HL-60 (cell line): ENCODE data around the gene TRAF7.
A peak's percentile ranks its signal among the peaks of the same experiment; 100 is the strongest.

Experiments used
- DNase-seq, 2 experiments: peaks; one replicate each; pipeline ENCODE4 v3.0.0-alpha.2; 2010 to 2020; ENCODE audit warnings: low read depth in 1 of 2, low spot score in 1 of 2
- H3K27ac ChIP-seq: fragments of 250-450 bp; sonication (Bioruptor Pico); replicated peaks from 2 replicates; pipeline ENCODE4 v1.5.1; 2020; ENCODE audit warnings: mild to moderate bottlenecking, moderate library complexity
- H3K27me3 ChIP-seq: fragments of 250-450 bp; sonication (Bioruptor Pico); 2 replicates; pipeline ENCODE4 v1.5.1; 2021; ENCODE audit warnings: mild to moderate bottlenecking, moderate library complexity; ENCODE audit not compliant: insufficient read depth, poor library complexity, severe bottlenecking
- H3K4me3 ChIP-seq: replicated peaks from 2 replicates; pipeline ENCODE4 v1.5.1; 2011; ENCODE audit warnings: mild to moderate bottlenecking, control low read depth, low read length; ENCODE audit not compliant: insufficient read depth
- CTCF ChIP-seq: IDR thresholded peaks from one replicate; pipeline ENCODE4 v1.5.1; 2011; ENCODE audit warnings: low read length, control low read depth, inconsistent platforms; ENCODE audit not compliant: insufficient read depth
- GABPA ChIP-seq: IDR thresholded peaks from 2 replicates; pipeline ENCODE4 v1.6.1; 2012; ENCODE audit warnings: low read depth
- POLR2AphosphoS5 ChIP-seq: IDR thresholded peaks from 2 replicates; pipeline ENCODE4 v1.6.1; 2012; ENCODE audit warnings: low read depth
- REST ChIP-seq: IDR thresholded peaks from 2 replicates; pipeline ENCODE4 v1.6.1; 2012; ENCODE audit warnings: low read depth; ENCODE audit not compliant: insufficient replicate concordance
- SPI1 ChIP-seq: IDR thresholded peaks from 2 replicates; pipeline ENCODE4 v1.6.1; 2012; ENCODE audit warnings: low read depth, mild to moderate bottlenecking, borderline replicate concordance

TRAF7 gene

GRCh38 chr16:2206780-2207433 lies 51.3 kb downstream of the TRAF7 start:
- DNase-seq = peak; percentile 77 to 80
- Histone ChIP-seq H3K27ac (peak overlapping the region; percentile 97), H3K27me3 (no peaks in the 10 kb centered on the region), H3K4me3 (peak overlapping the region; percentile 80)
- TF ChIP-seq CTCF (no peak), SPI1 (no peak), POLR2AphosphoS5 (0 out of 2 replicates have a peak, but pooled peaks have one; percentile 16), REST (no peak), GABPA (no peak)

GRCh38 chr16:2207872-2208271 lies 52.3 kb downstream of the TRAF7 start:
- Histone ChIP-seq H3K27me3 (no peaks in the 10 kb centered on the region), H3K27ac (no peak overlapping the region), H3K4me3 (no peak overlapping the region)
- DNase-seq = no peak
- TF ChIP-seq GABPA (no peak), SPI1 (no peak), REST (no peak), POLR2AphosphoS5 (no peak), CTCF (no peak)

GRCh38 chr16:2208308-2208707 lies 52.7 kb downstream of the TRAF7 start:
- Histone ChIP-seq H3K27ac (no peak overlapping the region), H3K4me3 (no peak overlapping the region), H3K27me3 (no peaks in the 10 kb centered on the region)
- no peak for TF ChIP-seq POLR2AphosphoS5
- no peak for TF ChIP-seq GABPA
- TF ChIP-seq CTCF = no peak
- no peak for TF ChIP-seq REST
- TF ChIP-seq SPI1 = no peak
- no peak for DNase-seq
